ENCODE measurements around the gene SASH1. TPM values are rescaled to one million over a fixed set of nuclear protein-coding genes. Genes with fewer than 3 reads are reported as not detected.

The SASH1 gene
- total and polyA plus RNA-seq, 2 donors (not counting 3 experiments of a cell fraction or from before 2014, with no cell fraction given), result 18.5 to 103 TPM

DNA sequence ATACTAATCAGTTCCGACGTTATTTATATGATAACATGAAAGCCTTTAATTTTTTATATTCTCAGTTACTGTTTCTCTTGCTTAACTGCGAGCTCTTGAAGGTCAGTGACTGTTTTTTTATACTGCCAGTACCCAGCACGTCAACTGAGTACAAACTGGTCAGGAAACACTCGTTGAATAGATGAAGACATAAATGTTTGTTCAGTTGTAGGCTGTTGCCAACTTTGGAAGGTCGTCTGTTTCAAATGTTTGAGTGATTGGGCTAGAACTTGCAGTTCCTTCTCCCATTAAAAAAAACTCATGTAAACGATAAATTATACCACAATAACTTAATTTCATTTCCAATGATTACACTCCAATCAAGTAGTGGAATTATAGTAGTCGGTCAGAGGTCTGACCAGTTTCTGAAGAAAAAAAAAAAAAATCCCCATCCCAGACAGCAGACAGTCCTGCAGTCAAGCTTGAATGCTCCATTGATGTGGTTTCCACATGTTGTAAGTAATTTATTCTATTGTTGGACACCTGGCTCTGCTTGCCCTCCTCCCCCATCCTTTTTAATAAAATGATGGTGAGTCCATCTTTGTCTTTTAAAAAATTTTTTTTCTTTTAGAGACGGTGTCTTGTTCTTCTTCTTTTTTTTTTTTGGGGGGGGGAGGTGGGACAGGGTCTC, 81.1 kb downstream of the SASH1 start:
- intact Hi-C loops (cut with micrococcal nuclease) (loop anchor here (1.0 to 5.0 kb wide), 2 partner anchors 25 to 916 kb away; partner anchors contain the start of gene SAMD5), dilution Hi-C loops (cut with MboI; ENCODE audit: extremely low pct_ligation_motif_present, low sequenced_read_pairs) (no loop called here)
- Histone ChIP-seq H2AFZ (ENCODE audit: low read depth, low read length) (no peak overlapping the region), H3K36me3 (ENCODE audit: control insufficient read depth in 2 of 2, extremely low read depth in 1 of 2, insufficient read depth in 2 of 2, low read length in 2 of 2) (no peaks in the 10 kb centered on the region), H3K4me2 (ENCODE audit: insufficient read depth, low read length) (peak overlapping the region; percentile 3), H3K9me3 (replicated peaks; ENCODE audit: control insufficient read depth, insufficient read depth, low read length) (no peaks in the 10 kb centered on the region), H3K79me2 (ENCODE audit: control insufficient read depth, insufficient read depth, low read length) (peaks cover 74% of the 10 kb centered on the region), H3K9ac (replicated peaks; ENCODE audit: extremely low read depth, insufficient read depth, low read length) (peak overlapping the region; percentile 44), H3K9me1 (replicated peaks; ENCODE audit: control insufficient read depth, extremely low read depth, insufficient read depth, low read length) (no peaks in the 10 kb centered on the region), H3K27ac (ENCODE audit: insufficient read depth, low read depth, low read length) (peak overlapping the region; percentile 75), H4K20me1 (replicated peaks; ENCODE audit: control insufficient read depth, extremely low read depth, insufficient read depth, low read length) (no peaks in the 10 kb centered on the region), H3K27me3 (ENCODE audit: control insufficient read depth in 2 of 2, insufficient read depth in 2 of 2, low read length in 2 of 2) (no peaks in the 10 kb centered on the region), H3K4me1 (ENCODE audit: control insufficient read depth, extremely low read depth, insufficient read depth, low read length) (peaks cover 69% of the 10 kb centered on the region), H3K4me3 (replicated peaks in 1 of 3; ENCODE audit: insufficient read depth in 1 of 3, low read depth in 1 of 3, low read length in 3 of 3) (no peak overlapping the region)
- TF ChIP-seq EZH2 (IDR thresholded peaks at IDR 0.05; ENCODE audit: borderline replicate concordance, low read depth, low read length, severe bottlenecking), result no peak
- TF ChIP-seq POLR2A (IDR thresholded peaks at IDR 0.05; ENCODE audit: low read depth, low read length), result peak; percentile 54
- TF ChIP-seq CTCF (IDR thresholded peaks at IDR 0.05; ENCODE audit: extremely low read depth in 1 of 2, insufficient read depth in 1 of 2, low read depth in 1 of 2, low read length in 2 of 2), result no peak
- TF ChIP-seq JUN (IDR thresholded peaks at IDR 0.05; ENCODE audit: borderline replicate concordance, insufficient read depth, insufficient read length, low read depth), result no peak
- TF ChIP-seq FOS (IDR thresholded peaks at IDR 0.05; ENCODE audit: borderline replicate concordance, insufficient read depth, low read length), result no peak
- no peak for TF ChIP-seq GATA2 (IDR thresholded peaks at IDR 0.05; ENCODE audit: insufficient read depth, insufficient read length, low read depth, low read length)
- peak; percentile 50 for TF ChIP-seq POLR2AphosphoS5 (IDR thresholded peaks at IDR 0.05; ENCODE audit: insufficient read depth, low read depth, low read length)
- TF ChIP-seq MYC (IDR thresholded peaks at IDR 0.05; ENCODE audit: low read depth, low read length), result no peak
- TF ChIP-seq MAX (IDR thresholded peaks at IDR 0.05; ENCODE audit: insufficient read depth, insufficient read length), result no peak
- TSS peak; percentile 10 for BruUV-seq (replicated peaks)
- ChIA-PET POLR2A (interaction anchor here (0.7 to 1.0 kb wide), 2 partner anchors 18 to 56 kb away, joined by 4 read pairs; no protein-coding TSS in a partner anchor), CTCF (interaction anchor here (0.7 to 1.9 kb wide), 14 partner anchors 9 to 247 kb away, joined by 3 to 10 read pairs (median 5); no protein-coding TSS in a partner anchor)
- DNase-seq (ENCODE audit: low read depth, low spot score) (peak; percentile 96), FAIRE-seq (peak; percentile 77)

Data from endothelial cell of umbilical vein (primary cell).